Mesendoderm (in vitro differentiated cells): Measurements from ENCODE around the gene LRRD1.
"Not testable (repeated sequence)": the region's sequence is repeated elsewhere in the genome, so short reads cannot be mapped to it uniquely, and the experiment has no call there.

Experiments used
- DNase-seq: peaks from one replicate; pipeline ENCODE4 v3.0.0; 2013
- H2AK5ac ChIP-seq: 2 replicates; pipeline ENCODE4 v1.6.1; 2013; ENCODE audit warnings: low read length, inconsistent platforms
- H2BK120ac ChIP-seq: 2 replicates; pipeline ENCODE4 v1.6.1; 2013; ENCODE audit warnings: low read depth, mild to moderate bottlenecking, low read length, moderate library complexity, mixed read lengths
- H2BK15ac ChIP-seq: replicated peaks from 2 replicates; pipeline ENCODE4 v1.6.1; 2013; ENCODE audit warnings: low read depth, mild to moderate bottlenecking, moderate library complexity
- H2BK5ac ChIP-seq: 2 replicates; pipeline ENCODE4 v1.6.1; 2013; ENCODE audit warnings: low read length, inconsistent platforms
- H3K18ac ChIP-seq: 2 replicates; pipeline ENCODE4 v1.6.1; 2013; ENCODE audit warnings: mild to moderate bottlenecking, low read length, mixed read lengths
- H3K23ac ChIP-seq: one replicate; pipeline ENCODE4 v1.6.1; 2013; ENCODE audit warnings: low read length
- H3K27ac ChIP-seq: 2 replicates; pipeline ENCODE4 v1.5.1; 2013; ENCODE audit warnings: low read depth, mild to moderate bottlenecking, inconsistent platforms, low read length, moderate library complexity
- H3K27me3 ChIP-seq: 2 replicates; pipeline ENCODE4 v1.6.1; 2013; ENCODE audit warnings: low read length, control low read depth, mild to moderate bottlenecking, inconsistent platforms; ENCODE audit not compliant: insufficient read depth, poor library complexity
- H3K36me3 ChIP-seq: 2 replicates; pipeline ENCODE4 v1.6.1; 2013; ENCODE audit warnings: low read length, inconsistent platforms; ENCODE audit not compliant: control insufficient read depth, insufficient read depth
- H3K4ac ChIP-seq: one replicate; pipeline ENCODE4 v1.6.1; 2013; ENCODE audit warnings: low read depth, mild to moderate bottlenecking, low read length, moderate library complexity
- H3K4me1 ChIP-seq: 2 replicates; pipeline ENCODE4 v1.6.1; 2013; ENCODE audit warnings: low read depth, low read length, inconsistent platforms; ENCODE audit not compliant: control insufficient read depth
- H3K4me2 ChIP-seq: 2 replicates; pipeline ENCODE4 v1.6.1; 2013; ENCODE audit warnings: low read length
- H3K4me3 ChIP-seq: 2 replicates; pipeline ENCODE4 v1.5.1; 2013; ENCODE audit warnings: mild to moderate bottlenecking, low read length
- H3K56ac ChIP-seq: one replicate; pipeline ENCODE4 v1.6.1; 2013; ENCODE audit warnings: low read length
- H3K79me1 ChIP-seq: 2 replicates; pipeline ENCODE4 v1.6.1; 2013; ENCODE audit warnings: low read length, inconsistent platforms
- H3K79me2 ChIP-seq: 2 replicates; pipeline ENCODE4 v1.6.1; 2013; ENCODE audit warnings: mild to moderate bottlenecking, low read length; ENCODE audit not compliant: control insufficient read depth, insufficient read depth
- H3K9ac ChIP-seq: 2 replicates; pipeline ENCODE4 v1.6.1; 2013; ENCODE audit warnings: low read length, inconsistent platforms
- H4K5ac ChIP-seq: one replicate; pipeline ENCODE4 v1.6.1; 2013; ENCODE audit warnings: low read length
- H4K8ac ChIP-seq: one replicate; pipeline ENCODE4 v1.6.1; 2013; ENCODE audit warnings: low read depth, mild to moderate bottlenecking, control low read depth, low read length, moderate library complexity
- WGBS: extraction: QIAGEN DNeasy Blood & Tissue Kit; methylation state at CpG from one replicate; pipeline ENCODE4 v1.1.7; 2013; ENCODE audit warnings: low lambda C conversion rate, missing lambda C conversion rate; ENCODE audit not compliant: insufficient coverage; ENCODE audit errors: extremely low coverage; 5-methylcytosine and 5-hydroxymethylcytosine counted together

The LRRD1 gene

GRCh38 chr7:92155108-92155739, 23.7 kb downstream of the LRRD1 start:
- WGBS = no CpG with 5 or more reads among the region's 1 CpG
- no peak overlapping the region for H3K4me2 ChIP-seq
- no peaks in the 10 kb centered on the region for H3K4me1 ChIP-seq
- H3K79me1 ChIP-seq = no peaks in the 10 kb centered on the region
- no peak for DNase-seq
- H3K27ac ChIP-seq = no peak overlapping the region
- no peak overlapping the region for H2BK5ac ChIP-seq
- H3K23ac ChIP-seq = no peak overlapping the region
- no peak overlapping the region for H3K9ac ChIP-seq
- no peak overlapping the region for H4K8ac ChIP-seq
- no peak overlapping the region for H2AK5ac ChIP-seq
- H3K4me3 ChIP-seq = no peak overlapping the region
- no peaks in the 10 kb centered on the region for H3K27me3 ChIP-seq
- no peaks in the 10 kb centered on the region for H3K79me2 ChIP-seq
- H3K18ac ChIP-seq = no peak overlapping the region
- no peak overlapping the region for H2BK15ac ChIP-seq
- H3K4ac ChIP-seq = no peak overlapping the region
- H3K56ac ChIP-seq = no peak overlapping the region
- no peak overlapping the region for H4K5ac ChIP-seq
- H3K36me3 ChIP-seq = no peaks in the 10 kb centered on the region
- no peak overlapping the region for H2BK120ac ChIP-seq

- Histone ChIP-seq H3K27ac (no peak overlapping the region), H3K4me3 (no peak overlapping the region), H3K4me2 (no peak overlapping the region), H2BK120ac (no peak overlapping the region), H3K79me1 (no peaks in the 10 kb centered on the region), H3K4ac (no peak overlapping the region), H3K79me2 (no peaks in the 10 kb centered on the region), H2BK5ac (no peak overlapping the region), H2BK15ac (no peak overlapping the region), H2AK5ac (no peak overlapping the region), H4K5ac (no peak overlapping the region), H4K8ac (no peak overlapping the region), H3K56ac (no peak overlapping the region), H3K9ac (no peak overlapping the region), H3K36me3 (no peaks in the 10 kb centered on the region), H3K4me1 (no peaks in the 10 kb centered on the region), H3K23ac (no peak overlapping the region), H3K18ac (no peak overlapping the region), H3K27me3 (no peaks in the 10 kb centered on the region)
- no peak for DNase-seq
- no CpG with 5 or more reads among the region's 1 CpG for WGBS
Measured at GRCh38 chr7:92150450-92151017, 28.4 kb downstream of the LRRD1 start.

- H3K4me2 ChIP-seq = no peak overlapping the region
- no peak overlapping the region for H3K27ac ChIP-seq
- no peak overlapping the region for H2AK5ac ChIP-seq
- no peak overlapping the region for H3K4ac ChIP-seq
- H3K18ac ChIP-seq = no peak overlapping the region
- no peak overlapping the region for H2BK120ac ChIP-seq
- DNase-seq = no peak
- no peak overlapping the region for H3K4me3 ChIP-seq
- no peak overlapping the region for H4K5ac ChIP-seq
- no peaks in the 10 kb centered on the region for H3K4me1 ChIP-seq
- H3K79me2 ChIP-seq = no peaks in the 10 kb centered on the region
- H4K8ac ChIP-seq = no peak overlapping the region
- no peak overlapping the region for H3K56ac ChIP-seq
- no CpG with 5 or more reads among the region's 5 CpGs for WGBS
- no peak overlapping the region for H2BK5ac ChIP-seq
- H3K79me1 ChIP-seq = no peaks in the 10 kb centered on the region
- no peak overlapping the region for H2BK15ac ChIP-seq
- no peaks in the 10 kb centered on the region for H3K27me3 ChIP-seq
- no peak overlapping the region for H3K23ac ChIP-seq
- H3K9ac ChIP-seq = no peak overlapping the region
- no peaks in the 10 kb centered on the region for H3K36me3 ChIP-seq
Measured at GRCh38 chr7:92149736-92150239, 29.2 kb downstream of the LRRD1 start.

DNA sequence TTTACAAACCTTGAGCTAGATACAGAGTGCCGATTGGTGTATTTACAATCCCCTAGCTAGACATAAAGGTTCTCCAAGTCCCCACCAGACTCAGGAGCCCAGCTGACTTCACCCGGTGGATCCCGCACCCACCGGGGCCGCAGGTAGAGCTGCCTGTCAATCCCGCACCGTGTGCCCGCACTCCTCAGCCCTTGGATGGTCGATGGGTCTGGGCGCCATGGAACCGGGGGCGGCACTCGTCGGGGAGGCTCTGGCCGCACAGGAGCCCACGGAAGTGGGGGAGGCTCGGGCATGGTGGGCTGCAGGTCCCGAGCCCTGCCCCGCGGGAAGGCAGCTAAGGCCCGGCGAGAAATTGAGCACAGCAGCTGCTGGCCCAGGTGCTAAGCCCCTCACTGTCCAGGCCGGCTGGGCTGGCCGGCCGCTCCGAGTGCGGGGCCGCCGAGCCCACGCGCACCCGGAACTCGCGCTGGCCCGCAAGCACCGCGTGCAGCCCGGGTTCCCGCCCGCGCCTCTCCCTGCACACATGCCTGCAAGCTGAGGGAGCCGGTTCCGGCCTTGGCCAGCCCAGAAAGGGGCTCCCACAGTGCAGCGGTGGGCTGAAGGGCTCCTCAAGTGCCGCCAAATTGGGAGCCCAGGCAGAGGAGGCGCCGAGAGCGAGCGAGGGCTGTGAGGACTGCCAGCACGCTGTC, 35.6 kb downstream of the LRRD1 start:
- not testable (repeated sequence) for H3K4me1 ChIP-seq, H4K5ac ChIP-seq, H3K56ac ChIP-seq, H3K4ac ChIP-seq, H2BK15ac ChIP-seq, H2AK5ac ChIP-seq, H3K4me3 ChIP-seq, H3K18ac ChIP-seq, DNase-seq, H2BK120ac ChIP-seq, H3K36me3 ChIP-seq, H3K79me1 ChIP-seq, H3K79me2 ChIP-seq, H3K23ac ChIP-seq, H3K9ac ChIP-seq, H3K27me3 ChIP-seq, H3K4me2 ChIP-seq, H2BK5ac ChIP-seq, H4K8ac ChIP-seq, H3K27ac ChIP-seq
- WGBS = no CpG with 5 or more reads among the region's 50 CpGs

GRCh38 chr7:92142791-92143190, 36.2 kb downstream of the LRRD1 start:
- WGBS = no CpG with 5 or more reads among the region's 9 CpGs
- not testable (repeated sequence) for H3K27ac ChIP-seq, H2AK5ac ChIP-seq, H3K79me2 ChIP-seq, H4K5ac ChIP-seq, DNase-seq, H2BK15ac ChIP-seq, H3K18ac ChIP-seq, H2BK5ac ChIP-seq, H3K27me3 ChIP-seq, H3K36me3 ChIP-seq, H2BK120ac ChIP-seq, H3K4me3 ChIP-seq, H3K56ac ChIP-seq, H3K79me1 ChIP-seq, H3K23ac ChIP-seq, H3K9ac ChIP-seq, H3K4ac ChIP-seq, H3K4me1 ChIP-seq, H3K4me2 ChIP-seq, H4K8ac ChIP-seq
